Upper lobe of left lung (tissue), 4 donors: ENCODE results near the gene ING3.

Experiments
- EP300 ChIP-seq, 4 donors: sonication (generic); formaldehyde crosslinking; IDR thresholded peaks; one replicate each; pipeline ENCODE4 v1.5.1; 2017; ENCODE audit warnings: antibody characterized with exemption in 4 of 4, control low read depth in 2 of 4
- POLR2AphosphoS5 ChIP-seq, 2 donors: sonication (generic); formaldehyde crosslinking; IDR thresholded peaks; one replicate each; pipeline ENCODE4 v1.5.1; 2017; ENCODE audit warnings: antibody characterized with exemption in 2 of 2
- TF ChIP-seq, protein P1 (sequence below), 6 experiments: fragments of 450-650 bp in 4 of 6; fragments of 200-600 bp in 2 of 6; sonication (generic) in 2 of 6; IDR thresholded peaks; one replicate each; pipeline ENCODE4 v1.5.1; 2016 to 2019; ENCODE audit warnings: antibody characterized with exemption in 6 of 6

DNA sequence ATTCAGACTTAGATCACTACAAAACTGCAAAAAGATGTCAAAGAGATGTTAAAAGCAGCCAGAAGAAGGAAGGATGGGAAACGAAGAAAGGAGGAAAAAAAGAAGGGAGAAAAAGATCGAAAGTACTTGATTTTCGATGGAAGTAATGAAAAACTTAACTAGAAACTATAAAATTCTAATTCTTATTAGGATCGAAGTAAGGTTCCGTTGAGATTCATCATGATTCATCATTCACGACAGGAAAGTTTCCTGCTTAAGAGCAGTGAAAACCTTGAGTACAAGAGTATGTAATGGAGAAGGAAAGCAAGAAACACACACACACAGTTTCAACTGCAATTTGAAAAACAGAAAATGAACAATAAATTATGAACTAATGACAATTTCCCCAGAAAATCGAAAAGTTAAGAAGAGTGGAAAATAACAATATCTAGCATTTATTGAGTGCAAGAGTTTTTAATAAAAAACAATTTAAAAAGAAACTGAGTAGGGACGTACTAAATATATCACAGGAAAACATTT is 1.1 kb upstream of the ING3 start:
- TF ChIP-seq, protein P1, sequence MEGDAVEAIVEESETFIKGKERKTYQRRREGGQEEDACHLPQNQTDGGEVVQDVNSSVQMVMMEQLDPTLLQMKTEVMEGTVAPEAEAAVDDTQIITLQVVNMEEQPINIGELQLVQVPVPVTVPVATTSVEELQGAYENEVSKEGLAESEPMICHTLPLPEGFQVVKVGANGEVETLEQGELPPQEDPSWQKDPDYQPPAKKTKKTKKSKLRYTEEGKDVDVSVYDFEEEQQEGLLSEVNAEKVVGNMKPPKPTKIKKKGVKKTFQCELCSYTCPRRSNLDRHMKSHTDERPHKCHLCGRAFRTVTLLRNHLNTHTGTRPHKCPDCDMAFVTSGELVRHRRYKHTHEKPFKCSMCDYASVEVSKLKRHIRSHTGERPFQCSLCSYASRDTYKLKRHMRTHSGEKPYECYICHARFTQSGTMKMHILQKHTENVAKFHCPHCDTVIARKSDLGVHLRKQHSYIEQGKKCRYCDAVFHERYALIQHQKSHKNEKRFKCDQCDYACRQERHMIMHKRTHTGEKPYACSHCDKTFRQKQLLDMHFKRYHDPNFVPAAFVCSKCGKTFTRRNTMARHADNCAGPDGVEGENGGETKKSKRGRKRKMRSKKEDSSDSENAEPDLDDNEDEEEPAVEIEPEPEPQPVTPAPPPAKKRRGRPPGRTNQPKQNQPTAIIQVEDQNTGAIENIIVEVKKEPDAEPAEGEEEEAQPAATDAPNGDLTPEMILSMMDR (IDR thresholded peaks at IDR 0.05): no peak
- TF ChIP-seq EP300 (IDR thresholded peaks at IDR 0.05) (no peak), POLR2AphosphoS5 (IDR thresholded peaks at IDR 0.05) (no peak)
